ENCODE measurements around the gene EVI5.
"Not testable (repeated sequence)": the region's sequence is repeated elsewhere in the genome, so short reads cannot be mapped to it uniquely, and the experiment has no call there.

GRCh38 chr1:92524944-92525590 is 259.8 kb downstream of the EVI5 start:
- TF ChIP-seq CTCF, POLR2AphosphoS5 (IDR thresholded peaks at IDR 0.05): not testable (repeated sequence)

Data from breast epithelium (tissue), 3 donors.